HG03060 (cell line): Measurements from ENCODE around the gene COLEC11.
A peak's percentile ranks its signal among the peaks of the same experiment; 100 is the strongest.
"Not testable (repeated sequence)": the region's sequence is repeated elsewhere in the genome, so short reads cannot be mapped to it uniquely, and the experiment has no call there.

ENCODE experiments used
- ATAC-seq: cut with Tn5 transposase; IDR thresholded peaks from one replicate; pipeline ENCODE4 v1.9.1; 2021; ENCODE audit warnings: low read depth, moderate number of reproducible peaks; ENCODE audit not compliant: unreplicated experiment

Gene COLEC11

DNA sequence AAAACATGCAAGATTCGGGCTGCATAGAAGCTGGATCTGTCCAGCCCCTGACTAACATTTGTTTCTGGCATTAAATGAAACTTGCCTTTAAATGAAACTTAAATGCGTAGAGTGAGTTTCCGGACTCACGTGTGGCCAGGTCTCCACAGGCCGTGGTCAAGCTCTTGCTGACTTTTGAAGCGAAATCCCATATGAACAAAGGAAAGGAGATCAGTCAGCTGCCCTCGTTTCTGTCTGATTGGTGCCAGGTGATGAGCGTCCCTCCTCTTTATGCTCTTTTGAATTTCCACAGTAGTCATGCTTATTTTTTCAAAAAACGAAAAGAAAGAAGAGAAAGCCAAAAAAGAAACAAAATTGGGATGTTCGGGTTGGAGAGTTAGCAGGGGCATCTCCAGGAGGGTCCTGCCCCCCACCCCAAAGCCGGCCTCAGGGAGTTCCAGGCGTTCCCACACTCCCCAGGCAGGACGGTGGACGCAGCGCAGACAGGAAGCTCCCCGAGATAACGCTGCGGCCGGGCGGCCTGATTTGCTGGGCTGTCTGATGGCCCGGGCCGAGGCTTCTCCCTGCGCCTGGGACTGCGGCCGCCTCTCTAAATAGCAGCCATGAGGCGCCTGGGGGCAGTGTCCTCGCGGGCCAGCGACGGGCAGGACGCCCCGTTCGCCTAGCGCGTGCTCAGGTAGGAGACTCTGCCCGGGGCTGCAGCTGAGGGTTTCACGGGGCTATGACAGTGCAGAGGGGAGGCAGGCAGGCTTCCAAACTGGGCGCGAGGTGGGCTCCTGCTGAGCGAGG lies at the start of gene COLEC11:
COLEC11 (plus strand) TSS at position 620 of the 789 bp plus-strand sequence. CDS start 9,229 bp downstream, outside the sequence.
- no peak for ATAC-seq

DNA sequence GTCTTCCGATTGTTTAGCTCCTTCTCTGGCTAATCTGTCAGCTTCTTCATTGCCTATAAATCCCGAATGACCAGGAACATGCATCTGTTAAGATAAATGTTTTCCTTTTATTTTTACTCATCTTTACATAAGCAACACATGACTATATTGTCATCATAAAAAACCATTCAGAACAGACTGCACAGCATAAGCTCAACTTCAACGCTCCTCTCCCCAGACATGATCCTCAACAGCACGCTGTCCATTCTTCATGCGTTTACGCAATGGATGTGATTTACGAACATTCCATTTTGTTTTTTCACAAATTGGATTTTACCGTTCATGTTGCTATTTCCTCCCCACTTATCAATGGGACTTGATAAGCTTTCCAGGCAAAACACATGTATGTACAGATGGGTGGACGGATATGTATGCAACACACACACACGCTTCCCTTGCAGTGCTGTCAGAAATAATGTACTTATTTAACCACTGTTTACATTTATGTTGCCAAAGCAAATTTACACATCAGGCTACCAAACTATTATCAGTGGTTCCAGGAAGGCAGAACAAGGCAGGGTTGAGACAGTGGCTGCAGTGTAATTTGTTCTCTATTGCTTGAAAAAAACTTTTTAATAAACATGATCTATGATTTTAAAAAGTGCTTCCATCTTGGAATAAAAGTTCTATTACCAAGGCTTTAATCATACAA lies 49.0 kb upstream of the COLEC11 start:
- ATAC-seq, result no peak

- ATAC-seq, result no peak
Observed at GRCh38 chr2:3547915-3548314, 47.0 kb upstream of the COLEC11 start.

GRCh38 chr2:3553946-3554345 lies 41.0 kb upstream of the COLEC11 start:
- ATAC-seq, result no peak

- peak; percentile 13 for ATAC-seq
Observed at GRCh38 chr2:3557639-3558204, 37.2 kb upstream of the COLEC11 start.

- peak; percentile 94 for ATAC-seq
Observed at GRCh38 chr2:3558205-3559014, 36.5 kb upstream of the COLEC11 start, which contains the start of gene RNASEH1. Gene RNASEH1 (minus strand): TSS chr2:3558333. CDS start chr2:3558260, 73 bp downstream.

DNA sequence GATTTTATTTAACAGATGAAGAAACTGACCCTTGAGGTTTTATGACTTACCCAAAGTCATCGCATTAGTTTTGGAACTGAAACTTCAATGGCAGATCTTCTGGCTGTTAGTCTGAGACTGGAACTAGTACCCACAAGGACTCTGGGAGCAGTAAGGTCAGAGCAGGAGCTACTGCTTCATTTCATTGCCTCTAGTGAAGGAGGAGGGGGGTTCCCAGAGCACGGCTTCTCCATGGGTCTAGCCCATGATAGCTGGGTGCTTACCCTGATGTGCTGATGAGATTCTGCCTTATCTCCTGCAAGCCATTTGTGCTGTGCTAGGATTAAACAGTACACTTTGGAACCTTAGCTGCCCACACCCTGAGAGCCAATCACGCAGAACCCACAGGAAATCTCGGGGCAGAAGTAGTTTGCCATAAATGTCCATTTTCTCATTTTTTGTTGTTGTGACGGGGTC lies 31.4 kb upstream of the COLEC11 start:
- ATAC-seq, result peak; percentile 40

GRCh38 chr2:3565117-3565516 lies 29.8 kb upstream of the COLEC11 start:
- no peak for ATAC-seq

GRCh38 chr2:3566806-3567205 lies 28.1 kb upstream of the COLEC11 start:
- no peak for ATAC-seq

- ATAC-seq, result not testable (repeated sequence)
Observed at GRCh38 chr2:3569656-3570055, 25.3 kb upstream of the COLEC11 start.

- ATAC-seq, result no peak
Observed at GRCh38 chr2:3571284-3571683, 23.6 kb upstream of the COLEC11 start.

GRCh38 chr2:3572620-3573019 lies 22.3 kb upstream of the COLEC11 start:
- ATAC-seq, result no peak

GRCh38 chr2:3574155-3574554 lies 20.8 kb upstream of the COLEC11 start:
- no peak for ATAC-seq

DNA sequence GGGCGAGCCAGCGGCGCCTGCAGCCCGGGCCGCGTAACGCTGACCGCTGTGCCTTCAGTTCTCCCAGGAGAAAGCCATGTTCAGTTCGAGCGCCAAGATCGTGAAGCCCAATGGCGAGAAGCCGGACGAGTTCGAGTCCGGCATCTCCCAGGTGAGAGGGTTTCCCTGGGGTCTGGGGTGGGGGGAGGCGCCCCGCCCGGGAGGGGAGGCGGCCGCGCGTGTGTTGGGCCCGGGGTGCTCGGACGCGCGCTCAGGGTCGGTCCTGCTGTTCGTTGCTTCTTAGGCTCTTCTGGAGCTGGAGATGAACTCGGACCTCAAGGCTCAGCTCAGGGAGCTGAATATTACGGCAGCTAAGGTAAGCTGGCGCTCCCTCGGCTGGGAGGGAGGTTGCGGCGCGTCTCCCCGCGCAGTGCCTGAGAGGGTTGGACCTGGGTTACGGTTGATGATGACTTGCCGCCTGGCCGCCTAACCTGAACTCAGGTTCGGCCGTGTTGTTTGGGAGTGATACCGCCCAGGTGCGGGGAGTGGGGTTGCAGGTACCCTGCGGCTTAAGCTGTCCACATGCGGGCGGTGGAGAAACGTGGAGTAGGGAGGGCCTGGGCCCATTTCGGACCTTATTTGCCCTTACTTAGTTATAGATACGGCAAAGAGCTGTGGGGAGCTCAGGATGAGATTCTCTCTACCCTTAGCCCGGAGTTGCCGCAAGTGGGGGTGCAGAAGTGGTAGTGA lies 19.2 kb upstream of the COLEC11 start:
- no peak for ATAC-seq

GRCh38 chr2:3576263-3576630 lies 18.7 kb upstream of the COLEC11 start:
- ATAC-seq, result not testable (repeated sequence)

DNA sequence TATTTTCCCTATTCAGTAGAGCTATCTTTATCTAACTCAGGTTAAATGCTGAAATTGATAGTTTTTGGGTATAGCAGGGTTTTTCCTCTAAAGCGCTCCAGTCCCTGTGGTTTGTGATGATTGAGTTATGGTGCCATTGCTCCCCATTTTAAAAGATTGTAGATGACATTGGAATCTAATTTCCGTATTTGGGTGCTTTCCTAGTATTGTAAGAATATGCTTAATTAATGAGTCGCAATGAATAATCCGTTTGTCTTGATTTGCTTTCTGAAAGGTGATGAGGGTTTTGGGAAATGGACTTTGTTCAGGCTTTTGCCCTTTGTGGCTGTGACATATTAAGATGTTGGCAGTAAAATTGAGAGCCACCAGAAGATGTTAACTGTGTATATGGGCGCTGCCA lies 15.9 kb upstream of the COLEC11 start:
- ATAC-seq, result no peak

GRCh38 chr2:3580449-3580848 lies 14.5 kb upstream of the COLEC11 start:
- no peak for ATAC-seq

- no peak for ATAC-seq
Observed at GRCh38 chr2:3581367-3582262, 13.3 kb upstream of the COLEC11 start.

GRCh38 chr2:3584076-3584475 lies 10.8 kb upstream of the COLEC11 start:
- ATAC-seq, result no peak
